ENCODE results near the gene FBXL15. TPM values are rescaled to one million over a fixed set of nuclear protein-coding genes. Genes with fewer than 3 reads are reported as not detected.
A peak's percentile ranks its signal among the peaks of the same experiment; 100 is the strongest.

The FBXL15 gene
- total and polyA plus RNA-seq, 2 of the 13 experiments (the other 11 are each of a cell fraction or from before 2014, with no cell fraction given) = 4.3 to 8.3 TPM

DNA sequence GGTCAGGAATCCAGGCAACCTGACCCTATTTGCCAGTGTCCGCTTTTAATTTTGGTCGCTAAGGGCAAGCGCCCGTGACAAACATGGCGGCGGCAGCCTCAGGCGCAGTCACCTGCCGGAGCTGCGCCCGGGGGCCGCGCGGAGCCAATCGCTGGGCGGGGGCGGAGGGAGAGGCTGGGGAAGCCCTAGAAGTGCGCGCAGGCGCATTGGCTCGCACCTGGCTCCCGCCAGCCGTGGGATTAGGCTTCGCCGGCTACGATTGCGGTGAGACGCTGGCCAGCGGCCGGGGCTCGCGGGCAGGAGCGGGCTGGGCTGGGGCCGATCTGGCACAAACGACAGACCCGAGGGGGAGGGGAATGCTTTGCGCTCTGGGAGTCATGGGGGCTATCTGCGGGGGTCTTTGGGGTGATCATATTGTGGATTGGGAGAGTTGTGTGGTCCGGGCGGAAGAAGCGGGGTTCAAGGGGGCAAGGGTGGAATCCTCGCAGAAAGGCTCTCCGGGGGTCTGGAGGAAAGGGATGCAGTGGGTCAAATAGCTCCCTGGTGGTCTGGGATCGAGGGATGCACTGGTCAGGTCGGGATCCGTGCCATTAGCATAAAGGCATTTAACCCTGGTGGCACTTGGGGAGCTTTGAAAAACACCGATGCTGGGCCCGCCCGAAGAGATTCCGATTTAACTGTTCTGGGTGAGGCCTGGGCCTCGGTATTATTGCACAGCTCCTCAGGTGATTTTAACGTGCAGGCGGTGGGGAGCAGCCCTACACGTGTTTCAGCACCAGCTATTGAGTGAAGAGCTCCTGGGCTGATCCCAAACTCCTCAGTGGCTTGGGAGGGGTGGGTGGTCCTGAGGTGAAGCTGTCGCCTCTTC lies 40.8 kb downstream of the FBXL15 start (continued):
- TF ChIP-seq TFDP2 (CRISPR knock-in tag; IDR thresholded peaks at IDR 0.05) = peak; percentile 88
- TF ChIP-seq ELF4 (CRISPR knock-in tag; IDR thresholded peaks at IDR 0.05; ENCODE audit: borderline replicate concordance) = no peak
- TF ChIP-seq TBX2 (CRISPR knock-in tag; IDR thresholded peaks at IDR 0.05; ENCODE audit: borderline replicate concordance) = peak; percentile 82
- peak; percentile 39; the same call in 1 of the 2 replicates for TF ChIP-seq ZNF572 (CRISPR knock-in tag; IDR thresholded peaks at IDR 0.05)
- TF ChIP-seq ZNF761 (CRISPR knock-in tag; conservative IDR thresholded peaks at IDR 0.05) = peak; percentile 75; the same call in 1 of the 2 replicates
- TF ChIP-seq GATAD1 (CRISPR knock-in tag; IDR thresholded peaks at IDR 0.05) = peak; percentile 68
- TF ChIP-seq MNT (IDR thresholded peaks at IDR 0.05) = no peak
- TF ChIP-seq CHD4 (IDR thresholded peaks at IDR 0.05; ENCODE audit: borderline replicate concordance, low read length) = no peak
- TF ChIP-seq IRX3 (CRISPR knock-in tag; IDR thresholded peaks at IDR 0.05; ENCODE audit: borderline replicate concordance, low read depth) = 0 out of 2 replicates have a peak, but pooled peaks have one; percentile 37
- peak; percentile 92 for TF ChIP-seq GMEB1 (CRISPR knock-in tag; IDR thresholded peaks at IDR 0.05; ENCODE audit: borderline replicate concordance)
- peak; percentile 86 for TF ChIP-seq BHLHE40 (IDR thresholded peaks at IDR 0.05; ENCODE audit: low read length)
- 0 out of 2 replicates have a peak, but pooled peaks have one; percentile 20 for TF ChIP-seq CBFB (CRISPR knock-in tag; IDR thresholded peaks at IDR 0.05)
- 0 out of 2 replicates have a peak, but pooled peaks have one; percentile 33 for TF ChIP-seq FOXK1 (CRISPR knock-in tag; IDR thresholded peaks at IDR 0.05; ENCODE audit: borderline replicate concordance, low read depth)
- TF ChIP-seq, protein P1, sequence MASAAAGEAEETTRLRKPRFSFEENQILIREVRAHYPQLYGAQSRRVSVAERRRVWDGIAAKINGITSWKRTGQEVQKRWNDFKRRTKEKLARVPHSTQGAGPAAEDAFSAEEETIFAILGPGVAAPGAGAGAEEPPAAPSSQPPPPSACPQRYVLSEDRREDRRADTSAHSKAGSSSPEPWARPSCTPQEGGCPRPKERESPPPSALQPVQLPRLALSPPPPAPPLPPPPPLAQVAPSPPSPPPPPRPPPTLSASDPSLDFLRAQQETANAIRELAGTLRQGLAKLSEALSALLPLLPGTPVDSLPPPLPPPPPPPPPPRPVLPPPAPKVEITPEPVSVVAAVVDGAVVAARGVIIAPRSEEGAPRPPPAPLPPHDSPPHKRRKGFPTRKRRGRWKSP (CRISPR knock-in tag; IDR thresholded peaks at IDR 0.05) = peak; percentile 73
- TF ChIP-seq KDM2A (CRISPR knock-in tag; IDR thresholded peaks at IDR 0.05; ENCODE audit: borderline replicate concordance, low read depth) = peak; percentile 83
- no peak for TF ChIP-seq REXO4 (CRISPR knock-in tag; IDR thresholded peaks at IDR 0.05; ENCODE audit: borderline replicate concordance)
- TF ChIP-seq ZFP36 (IDR thresholded peaks at IDR 0.05; ENCODE audit: borderline replicate concordance, low read depth, low read length, partially characterized antibody) = no peak
- TF ChIP-seq NPAS2 (CRISPR knock-in tag; IDR thresholded peaks at IDR 0.05; ENCODE audit: borderline replicate concordance) = no peak
- TF ChIP-seq AHR (CRISPR knock-in tag; IDR thresholded peaks at IDR 0.05) = no peak
- TF ChIP-seq HIVEP1 (CRISPR knock-in tag; IDR thresholded peaks at IDR 0.05) = peak; percentile 98
- TF ChIP-seq ZNF614 (CRISPR knock-in tag; IDR thresholded peaks at IDR 0.05; ENCODE audit: borderline replicate concordance) = no peak
- no peak for TF ChIP-seq ZC3H13 (CRISPR knock-in tag; IDR thresholded peaks at IDR 0.05)
- peak; percentile 63; the same call in 1 of the 2 replicates for TF ChIP-seq TAF1 (CRISPR knock-in tag; IDR thresholded peaks at IDR 0.05)
- peak; percentile 37; the same call in 1 of the 2 replicates for TF ChIP-seq ISL2 (CRISPR knock-in tag; IDR thresholded peaks at IDR 0.05)

Measured in HepG2 (cell line).